BLaER1 treated with 17β-estradiol and CSF1 and Interleukin-3, amounts not matched to agents 10 nM and 100 nM (cell line): ENCODE results near the gene PEX16.

Experiments used
- H3K27ac ChIP-seq, 11 experiments: shearing (Covaris generic); formaldehyde crosslinking; 2 replicates each; pipeline ENCODE4 v1.8.1; 2022
- H3K27me3 ChIP-seq, 11 experiments: shearing (Covaris generic); formaldehyde crosslinking; 2 replicates each; pipeline ENCODE4 v1.8.1; 2022
- H3K36me3 ChIP-seq, 11 experiments: shearing (Covaris generic); formaldehyde crosslinking; 2 replicates each; pipeline ENCODE4 v1.8.1; 2022
- H3K4me1 ChIP-seq, 10 experiments: shearing (Covaris generic); formaldehyde crosslinking; 2 replicates each; pipeline ENCODE4 v1.8.1; 2022
- H3K4me2 ChIP-seq, 11 experiments: shearing (Covaris generic); formaldehyde crosslinking; 2 replicates each; pipeline ENCODE4 v1.8.1; 2022
- H3K4me3 ChIP-seq, 10 experiments: shearing (Covaris generic); formaldehyde crosslinking; 2 replicates each; pipeline ENCODE4 v1.8.1; 2022
- H3K9ac ChIP-seq, 11 experiments: shearing (Covaris generic); formaldehyde crosslinking; 2 replicates each; pipeline ENCODE4 v1.8.1; 2022
- H3K9me3 ChIP-seq, 11 experiments: shearing (Covaris generic); formaldehyde crosslinking; replicated peaks in 1 of 11; 2 replicates each; pipeline ENCODE4 v1.8.1; 2022
- H4K20me1 ChIP-seq, 11 experiments: shearing (Covaris generic); formaldehyde crosslinking; 2 replicates each; pipeline ENCODE4 v1.8.1; 2022
- Cebpa-rat ChIP-seq, 11 experiments: shearing (Covaris generic); IDR thresholded peaks; 2 replicates each; pipeline ENCODE4 v1.8.1; 2022

The PEX16 gene

DNA sequence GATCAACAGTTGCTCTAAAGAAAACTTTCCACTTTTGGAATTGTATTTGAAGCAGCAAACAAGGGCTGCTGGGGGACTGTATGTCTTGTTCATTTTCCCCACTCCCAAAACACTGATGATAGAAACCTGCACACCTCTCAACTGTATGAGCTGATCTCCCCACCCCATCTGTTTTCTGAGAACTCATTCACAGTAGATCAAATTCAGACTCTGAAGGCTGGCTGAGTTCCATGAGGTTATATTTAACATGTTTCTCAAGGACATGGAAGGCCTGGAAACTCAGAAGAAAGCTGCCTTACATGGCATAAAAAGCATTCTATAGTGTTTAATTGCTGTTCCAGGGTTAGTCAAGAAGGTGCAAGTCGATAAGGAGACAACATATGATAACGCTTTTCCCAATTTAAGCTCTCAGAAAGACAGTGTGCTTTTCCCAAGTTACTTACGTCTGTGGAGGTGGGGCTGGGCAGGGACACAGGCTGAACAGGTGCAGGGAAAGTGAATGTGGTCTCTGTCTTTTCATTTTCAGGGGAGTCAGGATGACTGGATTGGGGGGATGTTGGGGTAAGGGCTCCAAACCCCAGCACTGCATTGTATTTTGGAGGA lies 27.8 kb upstream of the PEX16 start:
- Histone ChIP-seq H4K20me1 (peaks cover 0 to 47% (median 0%) of the 10 kb centered on the region in 11 experiments; a peak in 4 of 22 replicates), H3K4me3 (no peak overlapping the region), H3K4me1 (no peaks in the 10 kb centered on the region), H3K27me3 (no peaks in the 10 kb centered on the region), H3K9me3 (no peaks in the 10 kb centered on the region), H3K4me2 (no peak overlapping the region), H3K27ac (no peak overlapping the region), H3K9ac (no peak overlapping the region), H3K36me3 (peaks cover 66 to 100% (median 87%) of the 10 kb centered on the region in 11 experiments)
- TF ChIP-seq Cebpa-rat (IDR thresholded peaks at IDR 0.05), result no peak

GRCh38 chr11:45942381-45942780 lies 24.7 kb upstream of the PEX16 start:
- H3K9ac ChIP-seq, result no peak overlapping the region
- H3K4me1 ChIP-seq, result peaks cover 0 to 20% (median 17%) of the 10 kb centered on the region in 10 experiments; a peak in 17 of 20 replicates
- H3K4me2 ChIP-seq, result no peak overlapping the region
- peaks cover 0 to 62% (median 0%) of the 10 kb centered on the region in 11 experiments; a peak in 4 of 22 replicates for H4K20me1 ChIP-seq
- H3K9me3 ChIP-seq, result no peaks in the 10 kb centered on the region
- H3K27me3 ChIP-seq, result no peaks in the 10 kb centered on the region
- H3K27ac ChIP-seq, result no peak overlapping the region
- no peak for TF ChIP-seq Cebpa-rat (IDR thresholded peaks at IDR 0.05)
- no peak overlapping the region for H3K4me3 ChIP-seq
- peaks cover 43 to 81% (median 64%) of the 10 kb centered on the region in 11 experiments for H3K36me3 ChIP-seq

DNA sequence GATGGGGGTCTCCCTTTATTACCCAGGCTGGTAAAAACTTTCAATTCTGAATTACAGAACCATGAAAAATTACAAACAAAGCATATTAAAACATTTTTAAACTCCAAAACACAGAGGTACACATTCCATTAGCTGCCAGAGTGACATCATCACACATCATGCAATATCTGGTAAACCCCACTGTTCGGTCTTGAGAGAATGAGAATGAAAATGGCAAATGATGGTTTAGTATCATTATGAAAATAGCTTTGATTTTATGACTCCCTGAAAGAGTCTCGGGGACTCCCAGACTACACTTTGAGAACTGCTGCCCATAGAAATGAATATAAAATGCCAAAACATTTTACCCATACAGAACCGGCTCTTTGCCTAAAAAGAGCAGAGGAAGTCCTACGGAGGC lies 23.6 kb upstream of the PEX16 start:
- H3K9ac ChIP-seq, result no peak overlapping the region
- H3K36me3 ChIP-seq, result peaks cover 33 to 81% (median 59%) of the 10 kb centered on the region in 11 experiments
- no peak overlapping the region for H3K27ac ChIP-seq
- no peaks in the 10 kb centered on the region for H3K27me3 ChIP-seq
- H4K20me1 ChIP-seq, result peaks cover 0 to 66% (median 0%) of the 10 kb centered on the region in 11 experiments; a peak in 4 of 22 replicates
- H3K9me3 ChIP-seq, result no peaks in the 10 kb centered on the region
- H3K4me3 ChIP-seq, result no peak overlapping the region
- no peak for TF ChIP-seq Cebpa-rat (IDR thresholded peaks at IDR 0.05)
- no peak overlapping the region for H3K4me2 ChIP-seq
- H3K4me1 ChIP-seq, result peaks cover 5 to 20% (median 17%) of the 10 kb centered on the region in 10 experiments

DNA sequence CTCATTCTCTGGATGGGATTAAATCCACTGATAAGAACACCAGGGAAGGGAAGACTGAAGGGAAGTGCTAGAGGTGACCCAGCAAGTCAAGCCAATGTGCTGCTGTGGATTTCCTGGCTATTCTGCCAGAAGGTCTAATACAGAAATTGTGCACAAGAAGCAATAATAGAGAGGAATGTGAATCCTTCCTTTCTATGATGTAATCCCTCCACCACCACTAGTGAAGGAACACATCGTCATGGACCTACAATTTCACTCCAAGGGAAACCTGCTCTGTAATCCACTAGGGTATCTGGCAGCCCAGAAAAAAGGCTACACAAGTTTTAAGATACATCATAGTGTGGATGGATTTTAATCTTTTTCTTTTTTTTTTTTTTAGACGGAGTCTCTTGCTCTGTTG lies 22.2 kb upstream of the PEX16 start:
- peaks cover 0 to 5% (median 0%) of the 10 kb centered on the region in 11 experiments; a peak in 5 of 22 replicates for H3K27me3 ChIP-seq
- peaks cover 31 to 81% (median 59%) of the 10 kb centered on the region in 11 experiments for H3K36me3 ChIP-seq
- H3K9me3 ChIP-seq, result no peaks in the 10 kb centered on the region
- H4K20me1 ChIP-seq, result peaks cover 0 to 80% (median 0%) of the 10 kb centered on the region in 11 experiments; a peak in 5 of 22 replicates
- TF ChIP-seq Cebpa-rat (IDR thresholded peaks at IDR 0.05), result no peak
- H3K4me3 ChIP-seq, result no peak overlapping the region
- peak overlapping the region in 3 of 11 experiments; percentile 15 to 60 (median 19); a peak in 3 of 22 replicates for H3K4me2 ChIP-seq
- no peak overlapping the region for H3K9ac ChIP-seq
- H3K4me1 ChIP-seq, result peaks cover 16 to 31% (median 25%) of the 10 kb centered on the region in 10 experiments
- no peak overlapping the region for H3K27ac ChIP-seq

- Histone ChIP-seq H3K4me1 (peaks cover 35 to 50% (median 45%) of the 10 kb centered on the region in 10 experiments), H3K36me3 (peaks cover 17 to 75% (median 44%) of the 10 kb centered on the region in 11 experiments), H4K20me1 (peaks cover 0 to 81% (median 5%) of the 10 kb centered on the region in 11 experiments; a peak in 7 of 22 replicates), H3K27ac (no peak overlapping the region), H3K9ac (no peak overlapping the region), H3K4me2 (peak overlapping the region in 4 of 11 experiments; percentile 22 to 60 (median 57); a peak in 7 of 22 replicates), H3K27me3 (peaks cover 0 to 18% (median 0%) of the 10 kb centered on the region in 11 experiments; a peak in 8 of 22 replicates), H3K9me3 (no peaks in the 10 kb centered on the region), H3K4me3 (no peak overlapping the region)
- no peak for TF ChIP-seq Cebpa-rat (IDR thresholded peaks at IDR 0.05)
Measured at GRCh38 chr11:45937916-45938315, 20.2 kb upstream of the PEX16 start.

DNA sequence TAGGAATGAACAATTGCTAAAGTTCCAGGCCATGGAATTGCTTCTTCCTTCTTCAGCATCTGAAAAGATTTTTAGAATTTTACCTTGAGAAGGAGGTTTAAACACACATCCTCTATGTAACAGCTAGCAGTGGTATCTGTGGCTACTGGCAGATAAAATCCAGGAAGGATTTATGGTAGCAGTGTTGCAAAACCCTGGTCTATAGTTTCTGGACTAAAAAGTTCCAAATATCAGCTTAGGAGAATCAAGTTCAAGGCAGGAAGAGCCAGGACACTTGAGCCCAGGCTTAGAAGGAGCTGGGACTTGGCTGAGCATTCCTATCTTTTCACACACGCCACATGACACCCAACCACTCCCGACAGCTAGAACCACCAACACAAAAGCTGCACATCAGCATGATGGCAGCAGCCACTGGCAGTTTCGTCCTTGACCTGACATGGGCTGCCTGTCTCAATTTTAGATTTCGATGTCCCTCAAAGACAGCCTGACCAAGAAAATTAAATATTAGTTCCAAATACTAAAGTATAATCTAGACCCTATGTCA lies 18.9 kb upstream of the PEX16 start:
- Histone ChIP-seq H3K36me3 (peaks cover 16 to 70% (median 39%) of the 10 kb centered on the region in 11 experiments), H3K4me3 (no peak overlapping the region), H3K27ac (no peak overlapping the region), H3K9ac (no peak overlapping the region), H3K4me1 (peaks cover 49 to 64% (median 58%) of the 10 kb centered on the region in 10 experiments), H4K20me1 (peaks cover 0 to 85% (median 5%) of the 10 kb centered on the region in 11 experiments; a peak in 7 of 22 replicates), H3K27me3 (peaks cover 0 to 26% (median 0%) of the 10 kb centered on the region in 11 experiments; a peak in 8 of 22 replicates), H3K9me3 (no peaks in the 10 kb centered on the region), H3K4me2 (0 out of 22 replicates have a peak overlapping the region, but pooled peaks of 1 of the 11 experiments have one; percentile 8)
- no peak for TF ChIP-seq Cebpa-rat (IDR thresholded peaks at IDR 0.05)

GRCh38 chr11:45935349-45936064 lies 17.8 kb upstream of the PEX16 start:
- no peaks in the 10 kb centered on the region for H3K9me3 ChIP-seq
- no peak overlapping the region for H3K27ac ChIP-seq
- peaks cover 59 to 74% (median 69%) of the 10 kb centered on the region in 10 experiments for H3K4me1 ChIP-seq
- H3K36me3 ChIP-seq, result peaks cover 16 to 60% (median 37%) of the 10 kb centered on the region in 11 experiments
- no peak overlapping the region for H3K9ac ChIP-seq
- no peak overlapping the region for H3K4me3 ChIP-seq
- peak overlapping the region in 10 of 11 experiments; percentile 77 to 99 (median 95); a peak in 19 of 22 replicates for H3K4me2 ChIP-seq
- peaks cover 0 to 26% (median 0%) of the 10 kb centered on the region in 11 experiments; a peak in 8 of 22 replicates for H3K27me3 ChIP-seq
- H4K20me1 ChIP-seq, result peaks cover 0 to 89% (median 7%) of the 10 kb centered on the region in 11 experiments; a peak in 15 of 22 replicates
- no peak for TF ChIP-seq Cebpa-rat (IDR thresholded peaks at IDR 0.05)

GRCh38 chr11:45934580-45935318 lies 17.1 kb upstream of the PEX16 start:
- Histone ChIP-seq H3K9me3 (no peaks in the 10 kb centered on the region), H3K4me2 (peak overlapping the region; percentile 77 to 99 (median 95)), H3K4me3 (no peak overlapping the region), H3K27me3 (peaks cover 0 to 26% (median 0%) of the 10 kb centered on the region in 11 experiments; a peak in 8 of 22 replicates), H3K4me1 (peaks cover 67 to 81% (median 75%) of the 10 kb centered on the region in 10 experiments), H3K36me3 (peaks cover 16 to 60% (median 37%) of the 10 kb centered on the region in 11 experiments), H4K20me1 (peaks cover 0 to 91% (median 12%) of the 10 kb centered on the region in 11 experiments; a peak in 16 of 22 replicates), H3K27ac (no peak overlapping the region), H3K9ac (peak overlapping the region in 5 of 11 experiments; percentile 2 to 62 (median 40); a peak in 5 of 22 replicates)
- no peak for TF ChIP-seq Cebpa-rat (IDR thresholded peaks at IDR 0.05)
